NCI-H524 (cell line): ENCODE measurements around the gene EED.

Experiments used
- DNase-seq, 2 experiments: peaks; one replicate each; lab custom pipeline; 2025; lab: John Stamatoyannopoulos, UW

EED gene

GRCh38 chr11:86244522-86245368, at the start of gene EED:
Gene EED (plus strand): TSS chr11:86244753. CDS start chr11:86245230, 477 bp downstream.
- peak; percentile 84 to 91 for DNase-seq

GRCh38 chr11:86194998-86195397, 49.6 kb upstream of the EED start:
- DNase-seq, result no peak

GRCh38 chr11:86196085-86196696, 48.4 kb upstream of the EED start:
- DNase-seq, result no peak

- DNase-seq, result no peak
These were observed 47.6 kb upstream of the EED start for GRCh38 chr11:86196913-86197312.

GRCh38 chr11:86197448-86197847, 47.1 kb upstream of the EED start:
- DNase-seq, result no peak

GRCh38 chr11:86198139-86198538, 46.4 kb upstream of the EED start:
- DNase-seq, result no peak

- DNase-seq, result no peak
These were observed 45.2 kb upstream of the EED start for GRCh38 chr11:86199354-86199753.

GRCh38 chr11:86201371-86201884, 43.1 kb upstream of the EED start:
- no peak for DNase-seq

GRCh38 chr11:86202013-86202336, 42.6 kb upstream of the EED start:
- DNase-seq, result no peak

- DNase-seq, result no peak
These were observed 40.2 kb upstream of the EED start for GRCh38 chr11:86204356-86204755.

GRCh38 chr11:86205421-86206336, 38.9 kb upstream of the EED start:
- DNase-seq, result no peak

GRCh38 chr11:86206337-86206695, 38.2 kb upstream of the EED start:
- no peak for DNase-seq

GRCh38 chr11:86207413-86207812, 37.1 kb upstream of the EED start:
- DNase-seq, result no peak

- no peak for DNase-seq
These were observed 36.0 kb upstream of the EED start for GRCh38 chr11:86208572-86208971.

GRCh38 chr11:86209806-86210657, 34.5 kb upstream of the EED start:
- DNase-seq, result no peak

GRCh38 chr11:86210898-86211297, 33.7 kb upstream of the EED start:
- no peak for DNase-seq

- no peak for DNase-seq
These were observed 32.9 kb upstream of the EED start for GRCh38 chr11:86211619-86212018.

- no peak for DNase-seq
These were observed 32.4 kb upstream of the EED start for GRCh38 chr11:86212019-86212611.

GRCh38 chr11:86214710-86215109, 29.8 kb upstream of the EED start:
- no peak for DNase-seq

GRCh38 chr11:86218125-86219084, 26.1 kb upstream of the EED start:
- DNase-seq, result peak; percentile 25 to 72
